GM12878 (cell line): ENCODE data around the gene PARP11. TPM values are rescaled to one million over a fixed set of nuclear protein-coding genes. Genes with fewer than 3 reads are reported as not detected.

Source experiments
- ATAC-seq: fragments of 200-7000 bp; cut with Tn5 transposase; 3 replicates; pipeline ENCODE4 v1.9.1; 2020; ENCODE audit warnings: mild to moderate bottlenecking, moderate library complexity
- BruUV-seq: library from RNA; stranded (reverse); fragments of 400-500 nt; replicated peaks from 2 replicates; lab custom pipeline; 2021; lab: Mats Ljungman, UMichigan
- CTCF ChIA-PET: fragments of 300-600 bp; sonication (Branson Sonifier 250); formaldehyde crosslinking; extraction: SDS; loops from one replicate; lab custom pipeline; 2021; ENCODE audit warnings: inconsistent platforms; lab: Yijun Ruan, JAX
- POLR2A ChIA-PET: fragments of 350-600 bp; formaldehyde crosslinking; extraction: SDS; loops from one replicate; lab custom pipeline; 2021; ENCODE audit warnings: inconsistent platforms; lab: Charles Lee
- RAD21 ChIA-PET: fragments of 300-600 bp; sonication (Branson Sonifier 250); formaldehyde crosslinking; loops from one replicate; lab custom pipeline; 2023; ENCODE audit warnings: antibody characterized with exemption; ENCODE audit not compliant: unreplicated experiment; lab: Charles Lee
- SMC1A ChIA-PET: fragments of 300-600 bp; sonication (Branson Sonifier 250); formaldehyde crosslinking; loops from one replicate; lab custom pipeline; 2023; ENCODE audit not compliant: unreplicated experiment, uncharacterized antibody; lab: Charles Lee
- DNase-seq: peaks from one replicate; pipeline ENCODE4 v3.0.0-alpha.2; 2011; ENCODE audit warnings: low read depth, low spot score
- FAIRE-seq: peaks from 3 replicates; lab custom pipeline; 2011; peaks lifted over from hg19 to GRCh38; lab: Jason Lieb, UNC
- H2AFZ ChIP-seq: 2 replicates; pipeline ENCODE4 v1.6.0; 2011; ENCODE audit warnings: low read depth, low read length, control low read depth; ENCODE audit not compliant: control insufficient read depth
- H3K27ac ChIP-seq: 2 replicates; pipeline ENCODE4 v1.5.1; 2011; ENCODE audit warnings: control low read depth; ENCODE audit not compliant: control insufficient read depth, insufficient read depth
- H3K27me3 ChIP-seq, 2 experiments: replicated peaks in 1 of 2; 2 replicates each; pipeline versions ENCODE4 v1.6.0 to v1.6.1; 2011; ENCODE audit warnings: low read length in 1 of 2; ENCODE audit not compliant: control insufficient read depth in 2 of 2, insufficient read depth in 2 of 2
- H3K36me3 ChIP-seq, 2 experiments: 2 replicates each; pipeline ENCODE4 v1.5.1; 2011; ENCODE audit warnings: low read length in 1 of 2; ENCODE audit not compliant: control insufficient read depth in 2 of 2, insufficient read depth in 2 of 2
- H3K4me1 ChIP-seq: 2 replicates; pipeline ENCODE4 v1.6.1; 2011; ENCODE audit warnings: mild to moderate bottlenecking, low read length, moderate library complexity, mixed read lengths; ENCODE audit not compliant: control insufficient read depth, insufficient read depth
- H3K4me2 ChIP-seq: 2 replicates; pipeline ENCODE4 v1.6.0; 2011; ENCODE audit warnings: control low read depth; ENCODE audit not compliant: control insufficient read depth, insufficient read depth
- H3K4me3 ChIP-seq: fragments of 200-600 bp; sonication (generic); 2 replicates; pipeline ENCODE4 v1.5.1; 2016
- H3K79me2 ChIP-seq: 2 replicates; pipeline ENCODE4 v1.6.0; 2011; ENCODE audit warnings: low read length; ENCODE audit not compliant: control insufficient read depth, insufficient read depth
- H3K9ac ChIP-seq: 2 replicates; pipeline ENCODE4 v1.8.0; 2011; ENCODE audit warnings: low read length, control low read depth, mixed read lengths; ENCODE audit not compliant: control insufficient read depth, insufficient read depth
- H3K9me3 ChIP-seq: replicated peaks from 3 replicates; pipeline ENCODE4 v1.5.1; 2011; ENCODE audit warnings: mild to moderate bottlenecking, low read length; ENCODE audit not compliant: control insufficient read depth, insufficient read depth
- H4K20me1 ChIP-seq: 2 replicates; pipeline ENCODE4 v1.6.0; 2011; ENCODE audit not compliant: control insufficient read depth, insufficient read depth
- CHD4 ChIP-seq: fragments of 200-600 bp; sonication (generic); IDR thresholded peaks from 2 replicates; pipeline ENCODE4 v1.6.1; 2016; ENCODE audit warnings: mild to moderate bottlenecking
- DPF2 ChIP-seq: fragments of 450-650 bp; IDR thresholded peaks from 2 replicates; pipeline ENCODE4 v1.6.1; 2017; ENCODE audit warnings: mild to moderate bottlenecking
- IKZF1 ChIP-seq: fragments of 450-650 bp; conservative IDR thresholded peaks from 2 replicates; pipeline ENCODE4 v1.6.1; 2017; ENCODE audit warnings: antibody characterized with exemption, mild to moderate bottlenecking
- POLR2A ChIP-seq: IDR thresholded peaks from 2 replicates; pipeline ENCODE4 v1.6.1; 2011; ENCODE audit warnings: low read depth, mild to moderate bottlenecking, low read length
- SPI1 ChIP-seq: IDR thresholded peaks from 2 replicates; pipeline ENCODE4 v1.6.1; 2011; ENCODE audit warnings: low read depth, mild to moderate bottlenecking, low read length, moderate library complexity, borderline replicate concordance; ENCODE audit not compliant: insufficient read depth
- WGBS: methylation state at CpG from one replicate; pipeline ENCODE4 v1.1.6; 2016; ENCODE audit warnings: low lambda C conversion rate; ENCODE audit not compliant: insufficient replicate concordance, insufficient coverage; ENCODE audit errors: missing lambda C conversion rate; 5-methylcytosine and 5-hydroxymethylcytosine counted together
- in situ Hi-C: fragments of 300-500 bp; cut with MboI; formaldehyde crosslinking; loops from 9 replicates; pipeline ENCODE4 v1.14.3; 2018; ENCODE audit warnings: mixed read lengths
- intact Hi-C: fragments of 100-400 bp; cut with micrococcal nuclease; formaldehyde crosslinking; loops from one replicate; pipeline ENCODE4 v1.14.2; 2022; ENCODE audit not compliant: unreplicated experiment
- polyA plus RNA-seq, 11 experiments: library from polyadenylated mRNA; depleted of rRNA in 4 of 11; unstranded in 6 of 11; stranded (reverse) in 5 of 11; fragments of >200 nt; fragmentation: Nextera tagmentation in 4 of 11; fragmentation: Illumina TruSeq in 1 of 11; extraction: Ambion mirVana in 4 of 11; extraction: Trizol in 1 of 11; gene quantifications; 1 replicate in 1 of 11; 2 replicates in 10 of 11; pipeline versions ENCODE4 v1.2.1 to v1.2.3, GENCODE V29; 2011 to 2016; ENCODE audit warnings: inconsistent platforms in 2 of 11, missing spikeins in 2 of 11, low read depth in 1 of 11
- total RNA-seq, 4 experiments: library from RNA; depleted of rRNA in 3 of 4; stranded (reverse); fragments of >200 nt in 3 of 4; fragmentation: Illumina TruSeq in 1 of 4; extraction: Trizol in 1 of 4; gene quantifications; 2 replicates each; pipeline versions ENCODE4 v1.2.1 to v1.2.3, GENCODE V29; 2013 to 2021
- TF ChIP-seq, protein P1 (sequence below): fragments of 450-650 bp; IDR thresholded peaks from 2 replicates; pipeline ENCODE4 v1.6.1; 2018; ENCODE audit warnings: mild to moderate bottlenecking, low read depth, moderate library complexity; ENCODE audit not compliant: partially characterized antibody
- TF ChIP-seq, protein P2 (sequence below): IDR thresholded peaks from 2 replicates; pipeline ENCODE4 v1.6.1; 2011; ENCODE audit warnings: borderline replicate concordance, low read depth, mild to moderate bottlenecking, moderate library complexity, low read length; ENCODE audit not compliant: insufficient read depth, poor library complexity, severe bottlenecking

The PARP11 gene
- total and polyA plus RNA-seq, 10 of the 15 experiments (the other 5 are each of a cell fraction or from before 2014, with no cell fraction given) = 3.0 to 14.1 (median 6.3) TPM

- Histone ChIP-seq H3K36me3 (no peaks in the 10 kb centered on the region), H3K4me3 (no peak overlapping the region), H3K9me3 (no peaks in the 10 kb centered on the region), H3K79me2 (no peaks in the 10 kb centered on the region), H3K4me1 (no peaks in the 10 kb centered on the region), H2AFZ (no peak overlapping the region), H3K27me3 (no peaks in the 10 kb centered on the region), H3K27ac (no peak overlapping the region), H3K9ac (no peak overlapping the region), H4K20me1 (no peaks in the 10 kb centered on the region), H3K4me2 (no peak overlapping the region)
- FAIRE-seq (no peak), ATAC-seq (peak; percentile 49), DNase-seq (no peak)
- WGBS = 55% methylated on average over 5 of the region's 5 CpGs
- TF ChIP-seq SPI1 (peak; percentile 64; the same call in 1 of the 2 replicates), POLR2A (no peak), DPF2 (no peak), CHD4 (no peak), IKZF1 (no peak)
- TF ChIP-seq, protein P1, sequence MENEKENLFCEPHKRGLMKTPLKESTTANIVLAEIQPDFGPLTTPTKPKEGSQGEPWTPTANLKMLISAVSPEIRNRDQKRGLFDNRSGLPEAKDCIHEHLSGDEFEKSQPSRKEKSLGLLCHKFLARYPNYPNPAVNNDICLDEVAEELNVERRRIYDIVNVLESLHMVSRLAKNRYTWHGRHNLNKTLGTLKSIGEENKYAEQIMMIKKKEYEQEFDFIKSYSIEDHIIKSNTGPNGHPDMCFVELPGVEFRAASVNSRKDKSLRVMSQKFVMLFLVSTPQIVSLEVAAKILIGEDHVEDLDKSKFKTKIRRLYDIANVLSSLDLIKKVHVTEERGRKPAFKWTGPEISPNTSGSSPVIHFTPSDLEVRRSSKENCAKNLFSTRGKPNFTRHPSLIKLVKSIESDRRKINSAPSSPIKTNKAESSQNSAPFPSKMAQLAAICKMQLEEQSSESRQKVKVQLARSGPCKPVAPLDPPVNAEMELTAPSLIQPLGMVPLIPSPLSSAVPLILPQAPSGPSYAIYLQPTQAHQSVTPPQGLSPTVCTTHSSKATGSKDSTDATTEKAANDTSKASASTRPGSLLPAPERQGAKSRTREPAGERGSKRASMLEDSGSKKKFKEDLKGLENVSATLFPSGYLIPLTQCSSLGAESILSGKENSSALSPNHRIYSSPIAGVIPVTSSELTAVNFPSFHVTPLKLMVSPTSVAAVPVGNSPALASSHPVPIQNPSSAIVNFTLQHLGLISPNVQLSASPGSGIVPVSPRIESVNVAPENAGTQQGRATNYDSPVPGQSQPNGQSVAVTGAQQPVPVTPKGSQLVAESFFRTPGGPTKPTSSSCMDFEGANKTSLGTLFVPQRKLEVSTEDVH = no peak
- TF ChIP-seq, protein P2, sequence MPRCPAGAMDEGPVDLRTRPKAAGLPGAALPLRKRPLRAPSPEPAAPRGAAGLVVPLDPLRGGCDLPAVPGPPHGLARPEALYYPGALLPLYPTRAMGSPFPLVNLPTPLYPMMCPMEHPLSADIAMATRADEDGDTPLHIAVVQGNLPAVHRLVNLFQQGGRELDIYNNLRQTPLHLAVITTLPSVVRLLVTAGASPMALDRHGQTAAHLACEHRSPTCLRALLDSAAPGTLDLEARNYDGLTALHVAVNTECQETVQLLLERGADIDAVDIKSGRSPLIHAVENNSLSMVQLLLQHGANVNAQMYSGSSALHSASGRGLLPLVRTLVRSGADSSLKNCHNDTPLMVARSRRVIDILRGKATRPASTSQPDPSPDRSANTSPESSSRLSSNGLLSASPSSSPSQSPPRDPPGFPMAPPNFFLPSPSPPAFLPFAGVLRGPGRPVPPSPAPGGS = no peak
- ChIA-PET RAD21 (interaction anchor here (0.9 kb wide), 1 partner anchor 9 kb away, joined by 3 read pairs; no protein-coding TSS in a partner anchor), CTCF (interaction anchor here (0.9 to 2.4 kb wide), 4 partner anchors 9 to 500 kb away, joined by 3 to 15 read pairs (median 7); no protein-coding TSS in a partner anchor), POLR2A (no interaction called here), SMC1A (interaction anchor here (0.6 to 2.3 kb wide), 2 partner anchors 8 to 1613 kb away, joined by 3 to 7 read pairs; no protein-coding TSS in a partner anchor)
- BruUV-seq = no TSS peak
- intact Hi-C loops (no loop called here), in situ Hi-C loops (no loop called here)
Measured at GRCh38 chr12:3795492-3796133, 77.6 kb downstream of the PARP11 start.
